ENCODE results near the gene CCT3.

GRCh38 chr1:156360534-156360933, 22.4 kb upstream of the CCT3 start:
- TF ChIP-seq EZH2 (IDR thresholded peaks at IDR 0.05; ENCODE audit: borderline replicate concordance, low read depth, low read length, severe bottlenecking) (no peak), CTCF (IDR thresholded peaks at IDR 0.05; ENCODE audit: borderline replicate concordance, extremely low read depth, low read length, poor library complexity, severe bottlenecking) (no peak)

All from DND-41 (cell line).